GM18526 (cell line): ENCODE measurements around the gene LARP4.

Experiments
- POLR2A ChIP-seq: IDR thresholded peaks from 3 replicates; pipeline ENCODE4 v1.6.1; 2011; ENCODE audit not compliant: insufficient read length; ENCODE audit errors: extremely low read depth

LARP4 gene

GRCh38 chr12:50394469-50395029 lies 6.1 kb upstream of the LARP4 start:
- no peak for TF ChIP-seq POLR2A

- no peak for TF ChIP-seq POLR2A
These were observed 3.5 kb upstream of the LARP4 start for GRCh38 chr12:50397117-50397650.

- TF ChIP-seq POLR2A: no peak
These were observed 1.8 kb upstream of the LARP4 start for GRCh38 chr12:50398931-50399330.

GRCh38 chr12:50400104-50400637 lies 514 bp upstream of the LARP4 start:
- no peak for TF ChIP-seq POLR2A

GRCh38 chr12:50401500-50402081 lies 906 bp downstream of the LARP4 start:
- TF ChIP-seq POLR2A: no peak

GRCh38 chr12:50402264-50403000 lies 1.7 kb downstream of the LARP4 start:
- no peak for TF ChIP-seq POLR2A

- TF ChIP-seq POLR2A: no peak
These were observed 2.3 kb downstream of the LARP4 start for GRCh38 chr12:50403001-50403440.

- no peak for TF ChIP-seq POLR2A
These were observed 3.6 kb downstream of the LARP4 start for GRCh38 chr12:50404307-50404706.

- TF ChIP-seq POLR2A: no peak
These were observed 10.5 kb downstream of the LARP4 start for GRCh38 chr12:50411051-50411660.

- no peak for TF ChIP-seq POLR2A
These were observed 15.3 kb downstream of the LARP4 start for GRCh38 chr12:50415899-50416479.

GRCh38 chr12:50419112-50419909 lies 18.6 kb downstream of the LARP4 start:
- TF ChIP-seq POLR2A: no peak

- TF ChIP-seq POLR2A: no peak
These were observed 25.0 kb downstream of the LARP4 start for GRCh38 chr12:50425589-50426258.

- no peak for TF ChIP-seq POLR2A
These were observed 39.6 kb downstream of the LARP4 start for GRCh38 chr12:50440288-50440687.

GRCh38 chr12:50441763-50442162 lies 41.1 kb downstream of the LARP4 start:
- no peak for TF ChIP-seq POLR2A
